Stimulated activated CD4-positive, alpha-beta T cell treated with anti-CD3 and anti-CD28 coated beads, Interleukin-15, amount 100 ng/mL, for 1 hour (primary cell): ENCODE results near the gene OVOL2.

Source experiments
- DNase-seq, 2 donors: peaks; one replicate each; pipeline ENCODE4 v3.0.0-alpha.2; 2020; ENCODE audit warnings: low read depth in 1 of 2, low spot score in 1 of 2

OVOL2 gene

GRCh38 chr20:17990278-17990972 lies 67.3 kb downstream of the OVOL2 start:
- DNase-seq: no peak

GRCh38 chr20:17987988-17988387 lies 69.7 kb downstream of the OVOL2 start:
- no peak for DNase-seq

DNA sequence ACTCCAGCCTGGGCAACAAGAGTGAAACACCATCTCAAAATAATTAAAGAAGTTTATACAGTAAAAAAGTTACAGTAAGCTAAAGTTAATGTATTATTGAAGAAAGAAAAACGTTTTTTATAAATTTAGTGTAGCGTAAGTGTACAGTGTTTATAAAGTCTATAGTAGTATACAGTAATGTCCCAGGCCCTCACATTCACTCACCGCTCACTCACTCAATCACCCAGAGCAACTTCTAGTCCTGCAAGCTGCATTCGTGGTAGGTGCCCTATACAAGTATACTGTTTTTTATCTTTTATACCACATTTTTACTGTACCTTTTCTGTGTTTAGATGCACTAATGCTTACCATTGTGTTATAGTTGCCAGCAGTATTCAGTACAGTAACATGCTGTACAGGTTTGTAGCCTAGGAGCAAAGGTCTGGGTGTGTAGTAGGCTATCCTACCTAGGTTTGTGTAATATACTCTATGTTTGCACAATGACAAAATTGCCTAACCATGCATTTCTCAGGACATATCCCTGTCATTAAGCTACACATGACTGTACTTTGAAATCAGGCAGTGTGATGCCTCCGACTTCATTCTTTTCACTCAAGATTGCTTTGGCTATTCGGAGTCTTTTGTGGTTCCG lies 72.2 kb downstream of the OVOL2 start:
- no peak for DNase-seq

- no peak for DNase-seq
Observed at GRCh38 chr20:17976305-17976704, 81.4 kb downstream of the OVOL2 start.
